AG09309 (cell line): ENCODE data around the gene CCNY.

Source experiments
- DNase-seq: peaks from one replicate; pipeline ENCODE4 v3.0.0-alpha.2; 2010; ENCODE audit warnings: low read depth
- H3K4me3 ChIP-seq: 2 replicates; pipeline ENCODE4 v1.5.1; 2011; ENCODE audit warnings: mild to moderate bottlenecking, low read depth, low read length, moderate library complexity; ENCODE audit not compliant: control insufficient read depth
- CTCF ChIP-seq: IDR thresholded peaks from 2 replicates; pipeline ENCODE4 v1.5.1; 2011; ENCODE audit warnings: mild to moderate bottlenecking, low read depth, low read length, inconsistent platforms; ENCODE audit not compliant: insufficient read depth, control insufficient read depth; ENCODE audit errors: missing control alignments

The CCNY gene

DNA sequence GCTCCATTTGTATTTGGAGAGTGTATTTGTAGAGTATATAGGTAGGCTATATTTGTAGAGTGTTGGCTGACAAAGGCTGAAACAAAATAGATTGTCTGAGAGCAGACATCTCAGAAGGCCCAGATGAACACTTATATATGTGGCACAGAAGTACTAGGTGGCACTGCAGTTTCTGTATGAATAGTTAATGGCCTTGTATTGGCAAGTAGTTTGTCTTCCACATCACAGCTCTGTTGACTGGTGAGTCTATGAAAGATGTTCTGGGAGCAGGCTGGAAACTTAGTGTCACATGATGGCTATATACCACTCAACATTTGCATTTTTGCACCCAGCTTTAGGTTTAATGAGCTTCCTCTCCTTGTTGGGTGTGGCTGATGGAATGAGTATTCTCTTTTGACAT, 51.9 kb downstream of the CCNY start:
- TF ChIP-seq CTCF: no peak
- no peak overlapping the region for H3K4me3 ChIP-seq
- no peak for DNase-seq

- no peak overlapping the region for H3K4me3 ChIP-seq
- TF ChIP-seq CTCF: no peak
- no peak for DNase-seq
Observed at GRCh38 chr10:35388682-35389081, 52.4 kb downstream of the CCNY start.

DNA sequence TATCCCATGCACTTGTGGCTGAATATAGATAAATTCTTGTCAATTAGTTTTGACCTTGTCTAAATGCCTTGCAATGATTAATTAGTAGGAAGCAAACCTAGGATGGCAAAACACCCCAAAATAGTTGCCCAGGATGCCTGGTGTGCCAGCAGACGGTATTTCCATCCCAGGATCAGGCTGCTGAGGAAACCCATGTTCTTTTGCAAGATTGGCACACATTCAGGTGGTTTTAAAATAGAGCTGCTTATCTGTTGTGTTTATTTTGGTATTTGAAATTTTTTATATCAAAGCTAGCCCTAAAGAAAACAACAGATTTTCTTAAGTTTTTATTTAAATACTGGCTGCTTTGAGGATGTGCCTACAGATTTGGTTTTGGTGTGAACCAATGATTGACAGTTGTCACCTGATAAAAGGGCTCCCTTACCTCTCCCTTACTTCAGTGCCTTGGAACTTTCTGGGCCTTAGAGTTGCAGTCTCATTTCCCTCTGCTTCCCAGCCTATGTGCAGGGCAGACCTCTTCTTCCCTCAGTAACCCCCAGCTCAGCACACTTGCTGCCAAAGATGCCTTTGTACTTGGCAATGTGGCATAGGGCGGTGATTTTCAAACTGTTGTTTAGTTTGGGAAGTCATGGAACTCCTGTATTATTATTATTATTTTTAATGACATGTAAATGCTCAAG, 54.0 kb downstream of the CCNY start:
- no peak for DNase-seq
- no peak overlapping the region for H3K4me3 ChIP-seq
- TF ChIP-seq CTCF: no peak

GRCh38 chr10:35390843-35391152, 54.5 kb downstream of the CCNY start:
- no peak overlapping the region for H3K4me3 ChIP-seq
- TF ChIP-seq CTCF: no peak
- DNase-seq: no peak

DNA sequence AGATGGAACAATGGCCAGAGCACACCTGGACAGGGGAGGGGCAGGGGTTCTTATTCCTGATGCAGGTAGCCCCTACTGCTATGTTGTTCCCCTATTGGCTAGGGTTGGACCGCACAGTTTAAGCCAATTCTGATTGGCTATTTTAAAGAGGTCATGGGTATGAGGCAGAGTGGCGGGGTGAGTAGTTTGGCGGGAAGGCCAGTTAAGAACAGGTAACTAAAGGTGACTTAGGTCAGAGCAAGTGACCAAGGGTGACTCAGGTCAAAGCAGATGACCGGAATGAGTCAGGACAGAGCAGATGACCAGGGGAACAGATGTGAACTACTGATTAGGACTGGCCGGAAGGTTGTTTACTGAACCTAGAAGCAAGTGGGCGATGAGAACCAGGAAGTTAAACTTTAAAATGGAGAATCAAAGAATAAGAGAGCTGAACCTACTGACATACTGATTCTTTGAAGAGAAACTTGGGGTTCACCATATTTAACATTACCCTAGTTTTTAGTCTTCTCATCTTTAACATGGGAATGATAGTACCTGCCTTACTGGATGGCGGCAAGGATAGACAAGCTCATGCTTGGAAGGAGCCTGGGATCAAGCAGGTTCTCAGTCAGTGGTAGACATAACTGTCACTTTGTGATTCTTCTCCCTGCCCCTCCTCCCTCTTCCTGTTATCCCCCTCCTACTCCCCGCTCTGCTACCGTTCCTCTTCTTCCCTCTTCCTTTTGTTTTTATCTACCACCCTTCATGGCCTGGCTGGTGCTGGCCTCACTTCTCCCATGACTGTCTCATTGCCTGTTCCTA, 55.0 kb downstream of the CCNY start:
- no peak overlapping the region for H3K4me3 ChIP-seq
- no peak for DNase-seq
- TF ChIP-seq CTCF: no peak

DNA sequence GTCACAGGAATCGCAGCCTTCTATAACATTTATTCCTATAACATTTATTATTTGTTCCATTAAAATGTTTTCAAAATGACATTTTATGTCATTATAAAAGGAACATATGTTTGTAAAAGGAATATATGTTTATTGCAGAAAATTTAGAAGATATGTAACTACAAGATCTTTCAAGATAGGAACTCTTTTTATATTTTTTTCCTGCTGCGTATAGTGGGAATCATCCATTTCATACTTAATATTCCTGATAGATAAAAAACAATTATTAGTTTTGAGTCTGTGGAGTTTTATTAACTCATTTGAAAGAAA, 55.6 kb downstream of the CCNY start:
- no peak overlapping the region for H3K4me3 ChIP-seq
- DNase-seq: no peak
- TF ChIP-seq CTCF: no peak
